OCI-LY3 (cell line): ENCODE data around the gene MYO1E.

Experiments used
- H2AFZ ChIP-seq: fragments of 200-600, 300-600 bp; shearing (Covaris generic); 2 replicates; pipeline ENCODE4 v1.6.0; 2014; ENCODE audit warnings: antibody characterized with exemption, low read depth, low read length
- H3K27ac ChIP-seq: fragments of 200-600, 300-600 bp; sonication (generic); 2 replicates; pipeline ENCODE4 v1.5.1; 2014; ENCODE audit warnings: mild to moderate bottlenecking, low read length, moderate library complexity, mixed read lengths
- H3K27me3 ChIP-seq: fragments of 200-600, 300-600 bp; sonication (generic); 2 replicates; pipeline ENCODE4 v1.6.1; 2014; ENCODE audit warnings: low read depth, low read length, mixed read lengths
- H3K36me3 ChIP-seq: fragments of 200-600, 300-600 bp; sonication (generic); replicated peaks from 2 replicates; pipeline ENCODE3; 2014; ENCODE audit warnings: low read depth, low read length, mixed read lengths
- H3K4me1 ChIP-seq: fragments of 300-600, 200-600 bp; sonication (generic); 2 replicates; pipeline ENCODE4 v1.6.1; 2014; ENCODE audit warnings: low read length, mixed read lengths
- H3K4me2 ChIP-seq: fragments of 200-600, 300-600 bp; sonication (generic); 2 replicates; pipeline ENCODE4 v1.6.1; 2014; ENCODE audit warnings: low read length, mixed read lengths
- H3K4me3 ChIP-seq: fragments of 300-600, 200-600 bp; sonication (generic); 2 replicates; pipeline ENCODE4 v1.5.1; 2014; ENCODE audit warnings: antibody characterized with exemption, mild to moderate bottlenecking, low read length, moderate library complexity
- H3K79me2 ChIP-seq: fragments of 300-600, 200-600 bp; shearing (Covaris generic); 2 replicates; pipeline ENCODE4 v1.6.1; 2014; ENCODE audit warnings: mild to moderate bottlenecking, low read length, mixed read lengths
- H3K9ac ChIP-seq: fragments of 300-600, 200-600 bp; shearing (Covaris generic); 2 replicates; pipeline ENCODE4 v1.6.0; 2014; ENCODE audit warnings: mild to moderate bottlenecking, low read length, moderate library complexity
- H3K9me3 ChIP-seq: fragments of 200-600, 300-600 bp; shearing (Covaris generic); 2 replicates; pipeline ENCODE4 v1.6.1; 2014; ENCODE audit warnings: low read length, mixed read lengths; ENCODE audit not compliant: insufficient read depth
- H4K20me1 ChIP-seq: fragments of 200-600, 300-600 bp; sonication (generic); 2 replicates; pipeline ENCODE4 v1.6.1; 2016; ENCODE audit warnings: low read length, mixed read lengths; ENCODE audit not compliant: insufficient read depth
- CTCF ChIP-seq: fragments of 200-600, 300-600 bp; sonication (generic); IDR thresholded peaks from 2 replicates; pipeline ENCODE4 v1.5.1; 2014; ENCODE audit warnings: antibody characterized with exemption, low read length, low read depth
- EZH2phosphoT487 ChIP-seq: fragments of 200-600 bp; shearing (Covaris generic); IDR thresholded peaks from 2 replicates; pipeline ENCODE4 v1.6.1; 2018; ENCODE audit warnings: antibody characterized with exemption, mixed run types, low read depth

Gene MYO1E

DNA sequence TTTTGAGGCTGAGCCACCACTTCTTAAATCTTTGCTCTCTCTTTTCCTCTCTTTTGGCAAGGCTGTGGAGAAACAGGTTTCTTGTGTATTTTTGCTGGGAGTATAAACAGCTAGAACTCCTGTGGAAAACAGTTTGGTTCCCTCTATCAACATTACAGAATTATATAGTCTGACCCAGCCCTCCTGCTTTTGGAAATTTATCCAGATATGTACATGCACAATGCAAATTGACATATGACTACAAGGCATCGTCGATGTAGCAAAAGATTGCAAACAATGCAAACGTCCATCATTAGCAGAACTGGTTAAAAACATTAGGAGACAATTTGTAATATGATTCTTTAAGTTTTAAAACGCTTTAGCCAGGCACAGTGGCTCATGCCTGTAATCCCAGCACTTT, 12.5 kb upstream of the MYO1E start:
- no peak overlapping the region for H2AFZ ChIP-seq
- H4K20me1 ChIP-seq, result no peaks in the 10 kb centered on the region
- no peak overlapping the region for H3K4me2 ChIP-seq
- H3K27me3 ChIP-seq, result no peaks in the 10 kb centered on the region
- H3K4me1 ChIP-seq, result peaks cover 9% of the 10 kb centered on the region
- no peak overlapping the region for H3K27ac ChIP-seq
- no peaks in the 10 kb centered on the region for H3K79me2 ChIP-seq
- H3K9me3 ChIP-seq, result no peaks in the 10 kb centered on the region
- TF ChIP-seq CTCF, result no peak
- no peak overlapping the region for H3K9ac ChIP-seq
- H3K36me3 ChIP-seq, result no peaks in the 10 kb centered on the region
- no peak overlapping the region for H3K4me3 ChIP-seq

DNA sequence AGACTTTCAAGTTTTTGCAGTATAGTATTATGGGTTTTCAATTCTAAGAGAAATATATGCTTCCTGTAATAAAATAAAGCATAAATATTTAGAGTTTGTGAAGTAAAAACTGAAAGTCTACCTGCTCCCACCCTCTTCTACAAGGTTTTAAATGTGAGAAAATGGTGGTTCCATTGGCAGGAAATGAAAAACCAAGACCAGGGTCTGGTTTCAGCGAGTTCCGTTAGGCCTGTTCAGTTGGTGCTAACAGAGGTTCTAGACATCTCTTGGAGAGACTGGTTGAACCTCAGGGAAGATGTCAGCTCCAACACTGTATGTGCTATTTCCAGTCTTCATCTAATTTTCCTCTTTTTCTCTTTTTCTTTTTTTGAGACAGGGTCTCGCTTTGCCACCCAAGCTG, 11.8 kb upstream of the MYO1E start:
- Histone ChIP-seq H3K27ac (no peak overlapping the region), H3K4me1 (peaks cover 9% of the 10 kb centered on the region)

GRCh38 chr15:59380902-59381610, 8.4 kb upstream of the MYO1E start:
- Histone ChIP-seq H3K4me1 (peaks cover 17% of the 10 kb centered on the region), H3K27ac (no peak overlapping the region), H3K9ac (no peak overlapping the region), H3K36me3 (no peaks in the 10 kb centered on the region), H3K9me3 (no peaks in the 10 kb centered on the region), H3K4me2 (no peak overlapping the region), H3K27me3 (no peaks in the 10 kb centered on the region), H3K79me2 (no peaks in the 10 kb centered on the region), H2AFZ (no peak overlapping the region), H3K4me3 (no peak overlapping the region), H4K20me1 (no peaks in the 10 kb centered on the region)
- TF ChIP-seq EZH2phosphoT487 (no peak), CTCF (no peak)

More for the DNA sequence above, 11.8 kb upstream of the MYO1E start:
- Histone ChIP-seq H3K27me3 (no peaks in the 10 kb centered on the region), H3K4me3 (no peak overlapping the region), H3K79me2 (no peaks in the 10 kb centered on the region), H3K36me3 (no peaks in the 10 kb centered on the region), H3K9me3 (no peaks in the 10 kb centered on the region), H3K9ac (no peak overlapping the region), H4K20me1 (no peaks in the 10 kb centered on the region), H2AFZ (no peak overlapping the region), H3K4me2 (no peak overlapping the region)
- TF ChIP-seq EZH2phosphoT487 (no peak), CTCF (no peak)

DNA sequence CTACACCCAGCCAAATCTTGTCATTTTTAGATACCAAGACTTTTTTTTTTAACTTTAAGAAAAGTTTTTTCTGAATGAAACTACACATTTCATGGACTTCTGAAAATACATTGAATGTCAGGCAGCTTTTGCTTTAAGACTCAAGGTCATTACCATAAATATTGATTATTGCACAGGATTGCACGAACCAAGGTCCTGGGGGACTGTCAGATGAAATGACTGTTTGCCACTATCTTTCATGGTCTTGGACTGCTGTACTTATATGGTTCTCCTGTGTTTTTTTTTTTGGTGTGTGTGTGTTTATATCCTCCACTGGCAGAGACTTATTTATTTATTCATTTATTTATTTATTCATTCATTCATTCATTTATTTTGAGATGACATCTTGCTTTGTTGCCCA, 6.9 kb upstream of the MYO1E start:
- Histone ChIP-seq H3K4me3 (no peak overlapping the region), H2AFZ (no peak overlapping the region), H3K9me3 (no peaks in the 10 kb centered on the region), H3K27ac (no peak overlapping the region), H3K27me3 (peaks cover 4% of the 10 kb centered on the region; the same call in 1 of the 2 replicates), H3K36me3 (no peaks in the 10 kb centered on the region), H3K4me1 (peaks cover 17% of the 10 kb centered on the region), H3K9ac (no peak overlapping the region), H4K20me1 (no peaks in the 10 kb centered on the region), H3K79me2 (no peaks in the 10 kb centered on the region), H3K4me2 (no peak overlapping the region)
- TF ChIP-seq EZH2phosphoT487 (no peak), CTCF (no peak)
